HepG2 (cell line): ENCODE results near the gene FAAP20. TPM values are rescaled to one million over a fixed set of nuclear protein-coding genes. Genes with fewer than 3 reads are reported as not detected.

Experiments
- ELF3 ChIP-seq: IDR thresholded peaks from 2 replicates; pipeline ENCODE4 v1.6.1; 2016; ENCODE audit warnings: missing genetic modification reagents, missing compliant biosample characterization
- FOXK2 ChIP-seq: fragments of 450-650 bp; IDR thresholded peaks from 2 replicates; pipeline ENCODE4 v1.6.1; 2016
- HNF1B ChIP-seq: sonication (generic); formaldehyde crosslinking; IDR thresholded peaks from 2 replicates; pipeline ENCODE4 v1.5.1; 2020; ENCODE audit warnings: mild to moderate bottlenecking, moderate library complexity, missing genetic modification reagents
- KAT2B ChIP-seq: fragments of 150-350 bp; IDR thresholded peaks from 2 replicates; pipeline ENCODE4 v1.6.1; 2014; ENCODE audit warnings: low read depth, low read length, borderline replicate concordance
- PITX1 ChIP-seq: sonication (generic); formaldehyde crosslinking; IDR thresholded peaks from 2 replicates; pipeline ENCODE4 v1.5.1; 2020; ENCODE audit warnings: mild to moderate bottlenecking, missing genetic modification reagents
- SMAD1 ChIP-seq: sonication (generic); formaldehyde crosslinking; IDR thresholded peaks from 2 replicates; pipeline ENCODE4 v1.4.0; 2020; ENCODE audit warnings: missing genetic modification reagents, low read depth, mild to moderate bottlenecking, borderline replicate concordance
- SP4 ChIP-seq: sonication (generic); formaldehyde crosslinking; IDR thresholded peaks from 2 replicates; pipeline ENCODE4 v1.8.1; 2023; ENCODE audit warnings: mild to moderate bottlenecking, missing genetic modification reagents
- ZNF207 ChIP-seq: fragments of 450-650 bp; IDR thresholded peaks from 2 replicates; pipeline ENCODE4 v1.6.1; 2016; ENCODE audit warnings: antibody characterized with exemption, borderline replicate concordance
- ZNF264 ChIP-seq: sonication (generic); formaldehyde crosslinking; IDR thresholded peaks from 2 replicates; pipeline ENCODE4 v1.4.0; 2020; ENCODE audit warnings: missing genetic modification reagents
- ZNF468 ChIP-seq: sonication (generic); formaldehyde crosslinking; IDR thresholded peaks from 2 replicates; pipeline ENCODE4 v1.8.0; 2022; ENCODE audit warnings: mild to moderate bottlenecking, moderate library complexity, missing genetic modification reagents
- ZNF710 ChIP-seq: sonication (generic); formaldehyde crosslinking; IDR thresholded peaks from 2 replicates; pipeline ENCODE4 v1.5.0; 2020; ENCODE audit warnings: mild to moderate bottlenecking, missing genetic modification reagents, borderline replicate concordance
- polyA plus RNA-seq, 8 experiments: library from polyadenylated mRNA; depleted of rRNA in 3 of 8; stranded (reverse) in 7 of 8; unstranded in 1 of 8; fragments of >200 nt; fragmentation: Illumina TruSeq in 4 of 8; extraction: Trizol in 4 of 8; gene quantifications; 2 replicates each; pipeline versions ENCODE4 v1.2.1 to v1.2.3, GENCODE V29; 2011 to 2016; ENCODE audit warnings: low read depth in 4 of 8, missing spikeins in 1 of 8, mixed read lengths in 1 of 8; ENCODE audit not compliant: insufficient read depth in 1 of 8
- total RNA-seq, 5 experiments: library from RNA; depleted of rRNA; stranded (reverse); fragments of >200 nt; fragmentation: Illumina TruSeq; extraction: Trizol; gene quantifications; 2 replicates each; pipeline ENCODE4 v1.2.3, GENCODE V29; 2016; ENCODE audit warnings: low read depth in 1 of 5
- TF ChIP-seq, protein P1 (sequence below): sonication (generic); formaldehyde crosslinking; IDR thresholded peaks from 2 replicates; pipeline ENCODE4 v1.9.0; 2022; ENCODE audit warnings: low read depth, missing genetic modification reagents
- TF ChIP-seq, protein P2 (sequence below): sonication (generic); formaldehyde crosslinking; IDR thresholded peaks from 2 replicates; pipeline ENCODE4 v1.8.0; 2022; ENCODE audit warnings: missing genetic modification reagents, low read depth, mild to moderate bottlenecking, borderline replicate concordance
- TF ChIP-seq, protein P3 (sequence below): sonication (generic); formaldehyde crosslinking; conservative IDR thresholded peaks from 2 replicates; pipeline ENCODE4 v1.5.0; 2020; ENCODE audit warnings: missing genetic modification reagents
- TF ChIP-seq, protein P4 (sequence below): sonication (generic); formaldehyde crosslinking; IDR thresholded peaks from 2 replicates; pipeline ENCODE4 v1.5.1; 2020; ENCODE audit warnings: mild to moderate bottlenecking, missing genetic modification reagents, borderline replicate concordance

FAAP20 gene
- total and polyA plus RNA-seq, 2 of the 13 experiments (the other 11 are each of a cell fraction or from before 2014, with no cell fraction given) = 9.6 to 10.8 TPM

DNA sequence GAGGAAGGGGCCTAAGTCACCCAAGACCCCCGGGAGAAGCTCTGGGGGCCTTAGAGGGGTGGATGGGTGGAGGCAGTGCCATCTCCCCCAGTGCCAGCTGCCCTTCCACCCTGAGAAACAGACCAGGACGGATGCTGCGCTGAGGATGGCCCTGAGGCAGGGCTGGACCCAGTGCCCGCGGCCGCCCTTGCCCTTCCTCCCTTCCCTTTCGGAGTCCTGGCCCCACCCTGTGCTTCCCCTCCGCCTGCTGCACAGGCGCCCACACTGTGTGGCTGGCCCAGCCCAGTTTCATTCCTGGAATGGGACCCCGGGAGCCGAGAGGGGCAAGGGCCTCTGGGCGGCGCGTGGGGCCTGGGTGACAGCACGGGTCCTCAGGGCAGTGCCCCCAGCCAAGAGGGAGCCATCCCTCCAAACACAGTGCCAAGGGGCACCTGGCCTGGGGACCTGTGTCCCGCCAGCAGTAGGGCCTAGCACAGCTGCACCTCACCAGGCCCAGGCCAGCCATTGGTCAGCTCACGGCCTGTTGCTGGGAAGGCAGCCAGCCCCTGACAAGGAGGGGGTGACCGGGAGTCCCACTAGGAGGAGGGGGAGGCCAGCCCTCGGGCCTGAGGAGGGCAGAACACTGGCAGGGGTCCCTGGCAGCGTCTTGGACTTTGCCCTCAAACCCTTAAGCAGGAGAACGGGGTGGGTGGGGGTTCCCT lies 20.1 kb upstream of the FAAP20 start (continued):
- no peak for TF ChIP-seq ZNF710
- TF ChIP-seq, protein P1, sequence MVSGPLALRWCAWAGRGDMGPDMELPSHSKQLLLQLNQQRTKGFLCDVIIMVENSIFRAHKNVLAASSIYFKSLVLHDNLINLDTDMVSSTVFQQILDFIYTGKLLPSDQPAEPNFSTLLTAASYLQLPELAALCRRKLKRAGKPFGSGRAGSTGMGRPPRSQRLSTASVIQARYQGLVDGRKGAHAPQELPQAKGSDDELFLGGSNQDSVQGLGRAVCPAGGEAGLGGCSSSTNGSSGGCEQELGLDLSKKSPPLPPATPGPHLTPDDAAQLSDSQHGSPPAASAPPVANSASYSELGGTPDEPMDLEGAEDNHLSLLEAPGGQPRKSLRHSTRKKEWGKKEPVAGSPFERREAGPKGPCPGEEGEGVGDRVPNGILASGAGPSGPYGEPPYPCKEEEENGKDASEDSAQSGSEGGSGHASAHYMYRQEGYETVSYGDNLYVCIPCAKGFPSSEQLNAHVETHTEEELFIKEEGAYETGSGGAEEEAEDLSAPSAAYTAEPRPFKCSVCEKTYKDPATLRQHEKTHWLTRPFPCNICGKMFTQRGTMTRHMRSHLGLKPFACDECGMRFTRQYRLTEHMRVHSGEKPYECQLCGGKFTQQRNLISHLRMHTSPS (CRISPR knock-in tag) = peak; percentile 77; the same call in 1 of the 2 replicates
- TF ChIP-seq ELF3 = no peak
- no peak for TF ChIP-seq KAT2B
- TF ChIP-seq, protein P2, sequence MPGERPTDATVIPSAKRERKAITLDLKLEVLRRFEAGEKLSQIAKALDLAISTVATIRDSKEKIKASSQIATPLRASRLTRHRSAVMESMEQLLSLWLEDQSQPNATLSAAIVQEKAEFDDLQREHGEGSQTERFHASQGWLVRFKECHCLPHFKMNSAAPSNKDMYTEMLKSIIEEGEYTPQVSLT = no peak
- TF ChIP-seq SMAD1 (CRISPR knock-in tag) = peak; percentile 65; the same call in 1 of the 2 replicates
- TF ChIP-seq, protein P3, sequence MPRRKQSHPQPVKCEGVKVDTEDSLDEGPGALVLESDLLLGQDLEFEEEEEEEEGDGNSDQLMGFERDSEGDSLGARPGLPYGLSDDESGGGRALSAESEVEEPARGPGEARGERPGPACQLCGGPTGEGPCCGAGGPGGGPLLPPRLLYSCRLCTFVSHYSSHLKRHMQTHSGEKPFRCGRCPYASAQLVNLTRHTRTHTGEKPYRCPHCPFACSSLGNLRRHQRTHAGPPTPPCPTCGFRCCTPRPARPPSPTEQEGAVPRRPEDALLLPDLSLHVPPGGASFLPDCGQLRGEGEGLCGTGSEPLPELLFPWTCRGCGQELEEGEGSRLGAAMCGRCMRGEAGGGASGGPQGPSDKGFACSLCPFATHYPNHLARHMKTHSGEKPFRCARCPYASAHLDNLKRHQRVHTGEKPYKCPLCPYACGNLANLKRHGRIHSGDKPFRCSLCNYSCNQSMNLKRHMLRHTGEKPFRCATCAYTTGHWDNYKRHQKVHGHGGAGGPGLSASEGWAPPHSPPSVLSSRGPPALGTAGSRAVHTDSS (CRISPR knock-in tag) = no peak
- TF ChIP-seq, protein P4, sequence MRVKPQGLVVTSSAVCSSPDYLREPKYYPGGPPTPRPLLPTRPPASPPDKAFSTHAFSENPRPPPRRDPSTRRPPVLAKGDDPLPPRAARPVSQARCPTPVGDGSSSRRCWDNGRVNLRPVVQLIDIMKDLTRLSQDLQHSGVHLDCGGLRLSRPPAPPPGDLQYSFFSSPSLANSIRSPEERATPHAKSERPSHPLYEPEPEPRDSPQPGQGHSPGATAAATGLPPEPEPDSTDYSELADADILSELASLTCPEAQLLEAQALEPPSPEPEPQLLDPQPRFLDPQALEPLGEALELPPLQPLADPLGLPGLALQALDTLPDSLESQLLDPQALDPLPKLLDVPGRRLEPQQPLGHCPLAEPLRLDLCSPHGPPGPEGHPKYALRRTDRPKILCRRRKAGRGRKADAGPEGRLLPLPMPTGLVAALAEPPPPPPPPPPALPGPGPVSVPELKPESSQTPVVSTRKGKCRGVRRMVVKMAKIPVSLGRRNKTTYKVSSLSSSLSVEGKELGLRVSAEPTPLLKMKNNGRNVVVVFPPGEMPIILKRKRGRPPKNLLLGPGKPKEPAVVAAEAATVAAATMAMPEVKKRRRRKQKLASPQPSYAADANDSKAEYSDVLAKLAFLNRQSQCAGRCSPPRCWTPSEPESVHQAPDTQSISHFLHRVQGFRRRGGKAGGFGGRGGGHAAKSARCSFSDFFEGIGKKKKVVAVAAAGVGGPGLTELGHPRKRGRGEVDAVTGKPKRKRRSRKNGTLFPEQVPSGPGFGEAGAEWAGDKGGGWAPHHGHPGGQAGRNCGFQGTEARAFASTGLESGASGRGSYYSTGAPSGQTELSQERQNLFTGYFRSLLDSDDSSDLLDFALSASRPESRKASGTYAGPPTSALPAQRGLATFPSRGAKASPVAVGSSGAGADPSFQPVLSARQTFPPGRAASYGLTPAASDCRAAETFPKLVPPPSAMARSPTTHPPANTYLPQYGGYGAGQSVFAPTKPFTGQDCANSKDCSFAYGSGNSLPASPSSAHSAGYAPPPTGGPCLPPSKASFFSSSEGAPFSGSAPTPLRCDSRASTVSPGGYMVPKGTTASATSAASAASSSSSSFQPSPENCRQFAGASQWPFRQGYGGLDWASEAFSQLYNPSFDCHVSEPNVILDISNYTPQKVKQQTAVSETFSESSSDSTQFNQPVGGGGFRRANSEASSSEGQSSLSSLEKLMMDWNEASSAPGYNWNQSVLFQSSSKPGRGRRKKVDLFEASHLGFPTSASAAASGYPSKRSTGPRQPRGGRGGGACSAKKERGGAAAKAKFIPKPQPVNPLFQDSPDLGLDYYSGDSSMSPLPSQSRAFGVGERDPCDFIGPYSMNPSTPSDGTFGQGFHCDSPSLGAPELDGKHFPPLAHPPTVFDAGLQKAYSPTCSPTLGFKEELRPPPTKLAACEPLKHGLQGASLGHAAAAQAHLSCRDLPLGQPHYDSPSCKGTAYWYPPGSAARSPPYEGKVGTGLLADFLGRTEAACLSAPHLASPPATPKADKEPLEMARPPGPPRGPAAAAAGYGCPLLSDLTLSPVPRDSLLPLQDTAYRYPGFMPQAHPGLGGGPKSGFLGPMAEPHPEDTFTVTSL (CRISPR knock-in tag) = no peak
- TF ChIP-seq PITX1 (CRISPR knock-in tag) = no peak
- TF ChIP-seq ZNF207 = no peak
- TF ChIP-seq SP4 (CRISPR knock-in tag) = peak; percentile 49
- TF ChIP-seq ZNF468 (CRISPR knock-in tag) = 0 out of 2 replicates have a peak, but pooled peaks have one; percentile 34
- no peak for TF ChIP-seq FOXK2
- TF ChIP-seq ZNF264 (CRISPR knock-in tag) = no peak
- peak; percentile 40; the same call in 1 of the 2 replicates for TF ChIP-seq HNF1B (CRISPR knock-in tag)
